LNCaP clone FGC (cell line): ENCODE data around the gene OR10J4.

Experiments used
- DNase-seq: peaks from one replicate; pipeline ENCODE4 v3.0.0-alpha.2; 2011; ENCODE audit warnings: low read depth
- H3K4me3 ChIP-seq: 2 replicates; pipeline ENCODE4 v1.5.1; 2011; ENCODE audit warnings: mild to moderate bottlenecking, low read depth, low read length, control low read depth
- CTCF ChIP-seq: IDR thresholded peaks from 2 replicates; pipeline ENCODE4 v1.5.1; 2012; ENCODE audit warnings: mild to moderate bottlenecking; ENCODE audit not compliant: control insufficient read depth, insufficient read depth; ENCODE audit errors: extremely low read depth

Gene OR10J4

GRCh38 chr1:159430985-159431384 is 1.0 kb upstream of the OR10J4 start:
- H3K4me3 ChIP-seq, result no peak overlapping the region
- no peak for DNase-seq
- no peak for TF ChIP-seq CTCF

GRCh38 chr1:159436469-159436868 is 4.5 kb downstream of the OR10J4 start:
- DNase-seq, result no peak
- no peak overlapping the region for H3K4me3 ChIP-seq
- no peak for TF ChIP-seq CTCF

- no peak for DNase-seq
Observed at GRCh38 chr1:159439422-159439821, 7.4 kb downstream of the OR10J4 start, which contains the start of gene OR10J1. Gene OR10J1 (plus strand): TSS chr1:159439722. CDS start chr1:159439792, 70 bp downstream.

GRCh38 chr1:159441360-159441759 is 9.4 kb downstream of the OR10J4 start:
- TF ChIP-seq CTCF, result no peak
- no peak for DNase-seq
- H3K4me3 ChIP-seq, result no peak overlapping the region

More at GRCh38 chr1:159439422-159439821, 7.4 kb downstream of the OR10J4 start, which contains the start of gene OR10J1:
- no peak for TF ChIP-seq CTCF
- no peak within 1 kb of the TSS for H3K4me3 ChIP-seq

- TF ChIP-seq CTCF, result no peak
- no peak overlapping the region for H3K4me3 ChIP-seq
- DNase-seq, result no peak
Observed at GRCh38 chr1:159442428-159442827, 10.4 kb downstream of the OR10J4 start.

GRCh38 chr1:159443066-159443750 is 11.2 kb downstream of the OR10J4 start:
- no peak overlapping the region for H3K4me3 ChIP-seq
- no peak for DNase-seq
- no peak for TF ChIP-seq CTCF

GRCh38 chr1:159444511-159444910 is 12.5 kb downstream of the OR10J4 start:
- DNase-seq, result no peak
- no peak for TF ChIP-seq CTCF
- no peak overlapping the region for H3K4me3 ChIP-seq
